NB4 (cell line): ENCODE data around the gene NAT8L.

Experiments
- DNase-seq: peaks from one replicate; pipeline ENCODE4 v3.0.0; 2010; ENCODE audit warnings: low read depth
- H3K4me3 ChIP-seq: one replicate; pipeline ENCODE4 v1.5.1; 2011; ENCODE audit warnings: mild to moderate bottlenecking, low read depth, low read length, moderate library complexity
- MYC ChIP-seq: IDR thresholded peaks from 2 replicates; pipeline ENCODE4 v1.6.1; 2011; ENCODE audit warnings: low read depth, low read length
- POLR2A ChIP-seq: IDR thresholded peaks from 2 replicates; pipeline ENCODE4 v1.6.1; 2011; ENCODE audit warnings: mild to moderate bottlenecking; ENCODE audit not compliant: insufficient read length; ENCODE audit errors: extremely low read depth
- TF ChIP-seq, protein P1 (sequence below): IDR thresholded peaks from one replicate; pipeline ENCODE4 v1.5.1; 2012; ENCODE audit warnings: low read depth, low read length
- TF ChIP-seq, protein P2 (sequence below): IDR thresholded peaks from 2 replicates; pipeline ENCODE4 v1.6.1; 2011; ENCODE audit warnings: low read depth, low read length

The NAT8L gene

DNA sequence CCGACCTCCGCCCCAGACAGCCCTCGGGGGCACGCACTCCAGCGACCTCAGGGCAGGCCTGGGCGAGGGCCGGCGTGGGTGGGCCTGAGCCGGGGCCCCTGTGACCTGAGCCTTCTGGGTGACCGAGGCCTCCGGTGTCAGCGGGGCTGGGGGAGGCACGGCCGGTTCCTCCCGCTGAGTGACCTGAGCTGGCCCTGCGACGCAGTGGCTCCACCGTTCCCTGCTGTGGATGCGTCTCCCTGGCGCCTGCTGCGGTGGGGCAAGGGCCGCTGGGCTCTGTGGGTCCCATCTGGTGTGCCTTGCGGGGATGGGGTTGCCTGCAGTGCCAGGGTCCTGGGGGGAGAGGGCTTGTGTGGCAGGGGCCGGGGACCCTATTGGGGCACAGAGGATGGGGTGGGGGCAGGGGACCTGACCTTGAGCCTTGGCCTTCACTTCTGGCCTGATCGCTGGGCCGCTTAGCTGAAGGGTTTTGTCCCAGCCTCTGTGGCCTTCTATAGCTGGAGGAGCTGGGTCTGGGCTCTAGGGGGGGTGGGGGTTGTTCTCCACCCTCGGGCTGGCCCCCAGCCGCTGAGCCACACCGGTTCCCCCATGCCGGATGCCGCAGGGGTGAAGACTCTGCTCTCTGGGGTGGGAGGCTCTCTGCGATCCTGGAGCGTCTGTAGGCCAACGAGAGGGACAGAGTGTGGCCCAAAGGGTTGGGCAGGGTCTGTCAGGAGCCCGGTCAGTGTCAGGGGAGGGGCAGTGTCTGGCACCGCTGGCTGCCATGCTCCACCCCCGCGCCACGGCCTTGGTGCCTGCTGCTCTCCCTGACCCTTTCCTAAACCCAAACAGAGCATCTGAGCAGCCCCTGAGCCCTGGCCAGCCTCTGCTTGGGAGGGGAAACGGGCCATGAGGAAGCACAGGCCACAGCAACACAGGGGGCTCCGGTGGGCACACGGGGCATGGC is 2.3 kb downstream of the NAT8L start:
- no peak overlapping the region for H3K4me3 ChIP-seq
- DNase-seq: no peak
- TF ChIP-seq, protein P1, sequence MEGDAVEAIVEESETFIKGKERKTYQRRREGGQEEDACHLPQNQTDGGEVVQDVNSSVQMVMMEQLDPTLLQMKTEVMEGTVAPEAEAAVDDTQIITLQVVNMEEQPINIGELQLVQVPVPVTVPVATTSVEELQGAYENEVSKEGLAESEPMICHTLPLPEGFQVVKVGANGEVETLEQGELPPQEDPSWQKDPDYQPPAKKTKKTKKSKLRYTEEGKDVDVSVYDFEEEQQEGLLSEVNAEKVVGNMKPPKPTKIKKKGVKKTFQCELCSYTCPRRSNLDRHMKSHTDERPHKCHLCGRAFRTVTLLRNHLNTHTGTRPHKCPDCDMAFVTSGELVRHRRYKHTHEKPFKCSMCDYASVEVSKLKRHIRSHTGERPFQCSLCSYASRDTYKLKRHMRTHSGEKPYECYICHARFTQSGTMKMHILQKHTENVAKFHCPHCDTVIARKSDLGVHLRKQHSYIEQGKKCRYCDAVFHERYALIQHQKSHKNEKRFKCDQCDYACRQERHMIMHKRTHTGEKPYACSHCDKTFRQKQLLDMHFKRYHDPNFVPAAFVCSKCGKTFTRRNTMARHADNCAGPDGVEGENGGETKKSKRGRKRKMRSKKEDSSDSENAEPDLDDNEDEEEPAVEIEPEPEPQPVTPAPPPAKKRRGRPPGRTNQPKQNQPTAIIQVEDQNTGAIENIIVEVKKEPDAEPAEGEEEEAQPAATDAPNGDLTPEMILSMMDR: no peak
- TF ChIP-seq, protein P2, sequence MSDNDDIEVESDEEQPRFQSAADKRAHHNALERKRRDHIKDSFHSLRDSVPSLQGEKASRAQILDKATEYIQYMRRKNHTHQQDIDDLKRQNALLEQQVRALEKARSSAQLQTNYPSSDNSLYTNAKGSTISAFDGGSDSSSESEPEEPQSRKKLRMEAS: no peak
- TF ChIP-seq POLR2A: no peak
- no peak for TF ChIP-seq MYC

DNA sequence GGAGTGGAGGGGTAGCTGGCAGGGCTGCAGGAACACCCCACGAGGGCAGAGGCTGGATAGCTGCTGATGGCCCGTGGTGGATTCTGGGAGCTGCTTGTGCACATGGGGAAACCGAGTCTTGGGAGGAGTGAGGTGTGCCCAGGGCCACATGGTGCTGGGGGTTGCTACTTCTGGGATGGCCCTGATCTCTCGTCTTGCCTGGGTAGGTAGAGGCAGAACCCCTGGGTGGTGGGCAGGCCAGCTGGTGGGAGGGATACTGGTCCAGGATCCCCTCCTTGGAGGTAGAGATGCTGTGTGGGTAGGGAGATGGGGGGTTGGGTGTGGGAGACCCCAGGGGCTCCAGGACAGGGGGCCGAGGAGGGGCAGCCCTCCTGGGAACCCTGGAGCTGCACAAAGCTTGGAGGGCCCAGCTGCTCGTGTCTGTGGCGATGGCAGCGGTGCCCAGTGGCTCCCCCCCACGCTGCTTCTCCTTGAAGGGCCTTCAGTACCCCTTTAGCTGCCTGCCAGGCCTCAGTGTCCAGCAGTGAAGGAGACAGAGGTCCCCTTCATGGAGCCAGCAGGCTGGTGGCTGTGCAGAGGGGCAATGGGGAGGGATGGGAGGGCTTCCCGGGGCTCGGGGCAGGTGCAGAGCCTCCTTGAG is 3.2 kb downstream of the NAT8L start:
- TF ChIP-seq, protein P2: no peak
- TF ChIP-seq MYC (no peak), POLR2A (no peak)
- TF ChIP-seq, protein P1: no peak
- H3K4me3 ChIP-seq: no peak overlapping the region
- DNase-seq: no peak

DNA sequence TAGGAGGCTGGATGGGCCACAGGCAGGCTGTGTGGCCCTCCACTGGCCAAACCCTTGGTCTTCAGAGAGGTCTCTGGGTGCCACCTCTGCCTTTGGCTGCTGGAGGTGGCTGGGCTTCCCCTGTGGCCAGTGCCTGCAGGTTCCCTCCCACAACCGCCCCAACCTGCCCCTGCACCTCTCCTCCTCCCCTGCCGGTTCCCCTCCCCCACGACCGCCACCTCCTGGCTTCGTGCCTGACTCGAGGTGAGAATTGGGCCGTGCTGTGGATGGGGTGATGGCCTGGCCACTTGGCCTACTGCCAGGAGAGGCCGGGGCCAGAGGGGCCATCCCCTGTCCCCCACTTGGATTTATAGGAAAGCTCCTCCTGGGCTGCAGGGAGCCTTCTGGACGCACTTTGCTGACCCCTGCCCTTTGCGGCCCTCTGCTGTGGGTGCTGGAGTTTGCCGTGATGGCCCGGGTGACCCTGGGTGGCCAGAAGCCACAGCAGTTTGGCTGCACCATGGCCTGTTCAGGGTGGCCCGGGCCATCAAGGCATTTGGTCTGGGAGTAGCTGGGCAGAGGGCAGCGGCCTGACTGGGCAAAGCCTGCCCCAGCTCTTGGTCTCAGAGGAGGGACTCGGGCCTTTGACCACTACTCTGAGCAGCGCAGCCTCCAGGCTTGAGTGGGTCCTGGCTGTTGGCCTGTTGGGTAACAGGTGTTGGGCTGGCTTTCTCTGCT is 3.8 kb downstream of the NAT8L start:
- H3K4me3 ChIP-seq: no peak overlapping the region
- TF ChIP-seq, protein P1: no peak
- TF ChIP-seq MYC (no peak), POLR2A (no peak)
- TF ChIP-seq, protein P2: no peak
- DNase-seq: no peak

DNA sequence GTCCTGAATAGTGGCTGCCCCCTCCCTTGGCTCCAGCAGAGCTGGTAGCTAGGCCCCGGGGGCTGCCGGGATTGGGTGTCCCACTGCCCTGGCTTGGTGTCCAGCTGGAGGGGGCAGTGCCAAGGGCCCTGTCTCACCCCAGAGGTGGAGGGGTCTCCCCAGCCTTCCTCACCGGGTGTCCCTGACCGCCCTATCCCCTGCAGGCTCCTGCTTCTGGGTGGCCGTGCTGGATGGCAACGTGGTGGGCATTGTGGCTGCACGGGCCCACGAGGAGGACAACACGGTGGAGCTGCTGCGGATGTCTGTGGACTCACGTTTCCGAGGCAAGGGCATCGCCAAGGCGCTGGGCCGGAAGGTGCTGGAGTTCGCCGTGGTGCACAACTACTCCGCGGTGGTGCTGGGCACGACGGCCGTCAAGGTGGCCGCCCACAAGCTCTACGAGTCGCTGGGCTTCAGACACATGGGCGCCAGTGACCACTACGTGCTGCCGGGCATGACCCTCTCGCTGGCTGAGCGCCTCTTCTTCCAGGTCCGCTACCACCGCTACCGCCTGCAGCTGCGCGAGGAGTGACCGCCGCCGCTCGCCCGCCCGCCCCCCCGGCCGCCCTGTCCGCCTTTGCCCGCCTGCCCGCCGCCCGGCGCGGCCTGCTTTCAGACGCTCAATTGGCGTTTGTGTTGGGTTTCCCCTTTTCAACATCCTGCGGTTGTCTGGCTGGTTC is 4.6 kb downstream of the NAT8L start:
- H3K4me3 ChIP-seq: no peak overlapping the region
- TF ChIP-seq, protein P1: no peak
- TF ChIP-seq POLR2A (no peak), MYC (no peak)
- TF ChIP-seq, protein P2: no peak
- DNase-seq: no peak

DNA sequence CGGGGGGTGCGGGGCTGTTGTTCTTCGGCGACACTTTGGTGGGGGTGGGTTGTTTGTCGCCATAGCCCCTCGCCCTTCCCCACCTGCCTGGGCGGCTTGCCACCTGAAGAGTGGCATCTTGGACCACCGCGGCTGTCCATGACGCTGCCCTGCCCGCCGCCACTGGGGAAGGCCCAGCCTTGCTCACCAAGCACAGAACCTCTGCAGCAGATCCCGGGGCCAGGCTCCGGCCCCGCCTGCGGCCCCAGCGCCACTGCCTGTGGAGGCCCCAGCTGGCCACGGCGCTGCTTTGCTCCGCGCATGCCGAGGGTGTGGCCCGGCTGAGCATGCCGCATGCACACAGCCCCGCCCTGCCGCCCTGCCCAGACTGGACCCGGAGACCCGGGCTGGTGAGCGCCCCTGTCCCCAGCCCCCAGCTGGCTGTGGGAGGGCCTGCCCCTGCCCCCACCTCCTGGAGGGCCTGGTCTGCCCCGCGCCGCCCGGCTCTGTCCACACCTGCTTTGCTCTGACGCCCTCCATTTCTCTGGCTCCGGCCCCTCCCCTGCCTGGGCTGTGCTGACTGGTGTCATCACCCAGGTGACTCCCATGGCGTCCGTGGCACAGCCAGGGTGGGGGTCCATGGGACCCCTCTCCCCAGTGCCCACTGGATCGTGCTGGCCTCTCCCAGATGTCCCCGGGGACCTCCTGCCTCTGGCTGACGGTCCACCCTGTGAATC is 5.3 kb downstream of the NAT8L start:
- TF ChIP-seq, protein P1: no peak
- no peak for TF ChIP-seq MYC
- TF ChIP-seq POLR2A: no peak
- TF ChIP-seq, protein P2: no peak
- no peak for DNase-seq
- no peak overlapping the region for H3K4me3 ChIP-seq
